ENCODE results near the gene FGF3. TPM values are rescaled to one million over a fixed set of nuclear protein-coding genes. Genes with fewer than 3 reads are reported as not detected.

FGF3 gene
- polyA plus RNA-seq, 1 of the 3 experiments (the other 2 are of a cell fraction) = not detected

DNA sequence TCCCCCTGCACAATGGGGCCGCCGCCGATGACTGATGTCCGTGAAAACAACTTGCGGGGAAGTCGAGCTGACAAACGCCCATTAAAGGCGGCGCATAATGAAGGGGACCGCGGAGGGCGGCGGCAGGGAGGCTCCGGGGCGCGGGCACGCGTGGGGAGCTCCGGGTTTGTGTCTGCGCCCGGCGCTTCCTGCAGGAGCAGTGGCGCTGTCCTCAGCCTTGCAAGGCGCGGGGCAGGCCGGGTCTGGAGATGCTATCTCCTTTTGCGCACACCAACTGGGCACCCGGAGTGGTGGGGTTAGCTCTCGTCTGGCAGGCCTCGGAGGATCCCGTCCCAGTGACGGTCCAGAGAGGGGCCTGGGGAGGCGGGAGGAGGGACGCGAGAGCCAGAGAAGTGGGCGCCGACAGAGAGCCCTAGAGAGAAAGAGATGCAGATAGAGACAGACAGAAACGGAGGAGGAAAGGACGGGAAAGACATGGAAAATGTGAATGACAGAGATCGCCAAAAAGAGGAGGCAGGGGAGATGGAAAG is 390 bp upstream of the FGF3 start:
- no peak overlapping the region for H2AFZ ChIP-seq (ENCODE audit: low read depth)
- no peaks in the 10 kb centered on the region; a peak in 1 of 4 replicates for H3K4me1 ChIP-seq (ENCODE audit: control insufficient read depth in 1 of 2, insufficient read depth in 2 of 2, low read depth in 1 of 2, low read length in 1 of 2)
- no peak overlapping the region for H3K4me3 ChIP-seq (ENCODE audit: low read depth in 2 of 2, low read length in 1 of 2)
- H3K27me3 ChIP-seq (ENCODE audit: insufficient read depth) = peaks cover 61% of the 10 kb centered on the region
- peak; percentile 81 for DNase-seq
- ChIA-PET CTCF (interaction anchor here (0.8 to 2.0 kb wide), 9 partner anchors 9 to 96 kb away, joined by 3 to 10 read pairs (median 3); partner anchors contain the start of gene FGF4), POLR2A (no interaction called here)
- no peaks in the 10 kb centered on the region for H3F3A ChIP-seq (replicated peaks; ENCODE audit: insufficient read depth)
- H3K4me2 ChIP-seq = no peak overlapping the region
- no peaks in the 10 kb centered on the region for H4K20me1 ChIP-seq (ENCODE audit: insufficient read depth)
- no peaks in the 10 kb centered on the region for H3K9me2 ChIP-seq
- peak; percentile 95 for TF ChIP-seq GATA2 (CRISPR knock-in tag; IDR thresholded peaks at IDR 0.05)
- TF ChIP-seq TEAD4 (IDR thresholded peaks at IDR 0.05; ENCODE audit: borderline replicate concordance, insufficient read depth) = no peak
- 4% methylated on average over 20 of the region's 40 CpGs for WGBS (ENCODE audit: low lambda C conversion rate)
- no peaks in the 10 kb centered on the region for H3K79me2 ChIP-seq (ENCODE audit: insufficient read depth)
- no peak overlapping the region for H3K9ac ChIP-seq
- H3K9me3 ChIP-seq = no peaks in the 10 kb centered on the region
- H3K36me3 ChIP-seq (replicated peaks in 1 of 2; ENCODE audit: control insufficient read depth in 1 of 2, insufficient read depth in 2 of 2, low read length in 1 of 2) = no peaks in the 10 kb centered on the region
- H3K27ac ChIP-seq (ENCODE audit: low read depth in 2 of 2, low read length in 1 of 2) = no peak overlapping the region

DNA sequence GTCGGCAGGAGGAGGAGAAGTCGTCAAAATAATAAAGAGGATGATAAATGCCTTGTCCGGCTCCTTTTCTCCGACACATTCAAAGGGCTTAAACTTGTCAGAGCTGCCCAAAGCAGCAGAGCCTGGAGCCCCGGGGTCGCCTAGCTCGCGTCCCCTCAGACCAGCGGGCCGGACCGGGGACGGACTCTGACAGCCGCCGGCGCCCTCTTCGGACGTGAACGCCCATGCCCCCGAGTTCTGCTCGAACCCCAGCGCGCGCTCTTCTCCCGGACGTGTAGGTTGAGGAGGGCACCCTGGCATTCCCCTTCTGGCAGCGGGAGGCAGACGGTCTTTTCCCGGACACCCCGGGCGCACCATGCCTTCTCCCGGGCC is 999 bp downstream of the FGF3 start:
- Histone ChIP-seq H3K9ac (no peak overlapping the region), H3K79me2 (ENCODE audit: insufficient read depth) (no peaks in the 10 kb centered on the region), H3K4me3 (ENCODE audit: low read depth in 2 of 2, low read length in 1 of 2) (no peak overlapping the region), H3K9me3 (no peaks in the 10 kb centered on the region), H3F3A (replicated peaks; ENCODE audit: insufficient read depth) (no peaks in the 10 kb centered on the region), H3K27me3 (ENCODE audit: insufficient read depth) (peaks cover 51% of the 10 kb centered on the region), H3K4me2 (no peak overlapping the region), H3K4me1 (ENCODE audit: control insufficient read depth in 1 of 2, insufficient read depth in 2 of 2, low read depth in 1 of 2, low read length in 1 of 2) (no peaks in the 10 kb centered on the region; a peak in 1 of 4 replicates), H3K9me2 (no peaks in the 10 kb centered on the region), H3K27ac (ENCODE audit: low read depth in 2 of 2, low read length in 1 of 2) (no peak overlapping the region), H4K20me1 (ENCODE audit: insufficient read depth) (no peaks in the 10 kb centered on the region), H3K36me3 (replicated peaks in 1 of 2; ENCODE audit: control insufficient read depth in 1 of 2, insufficient read depth in 2 of 2, low read length in 1 of 2) (no peaks in the 10 kb centered on the region), H2AFZ (ENCODE audit: low read depth) (no peak overlapping the region)
- WGBS (ENCODE audit: low lambda C conversion rate) = 0% methylated on average over 14 of the region's 31 CpGs
- CTCF ChIA-PET = interaction anchor here (1.2 to 1.5 kb wide), 3 partner anchors 17 to 94 kb away, joined by 3 to 6 read pairs (median 4); no protein-coding TSS in a partner anchor
- DNase-seq = no peak
- TF ChIP-seq POLR2AphosphoS5 (IDR thresholded peaks at IDR 0.05; ENCODE audit: low read depth, low read length) (no peak), TAF1 (IDR thresholded peaks at IDR 0.05; ENCODE audit: borderline replicate concordance, low read depth, low read length) (no peak), RFX5 (IDR thresholded peaks at IDR 0.05; ENCODE audit: low read length) (no peak), TEAD4 (IDR thresholded peaks at IDR 0.05; ENCODE audit: borderline replicate concordance, insufficient read depth) (no peak), FOSL2 (IDR thresholded peaks at IDR 0.05; ENCODE audit: borderline replicate concordance, low read depth) (no peak), RCOR1 (IDR thresholded peaks at IDR 0.05; ENCODE audit: low read length) (no peak), NRF1 (IDR thresholded peaks at IDR 0.05; ENCODE audit: low read depth, low read length) (no peak)
- TF ChIP-seq, protein P1, sequence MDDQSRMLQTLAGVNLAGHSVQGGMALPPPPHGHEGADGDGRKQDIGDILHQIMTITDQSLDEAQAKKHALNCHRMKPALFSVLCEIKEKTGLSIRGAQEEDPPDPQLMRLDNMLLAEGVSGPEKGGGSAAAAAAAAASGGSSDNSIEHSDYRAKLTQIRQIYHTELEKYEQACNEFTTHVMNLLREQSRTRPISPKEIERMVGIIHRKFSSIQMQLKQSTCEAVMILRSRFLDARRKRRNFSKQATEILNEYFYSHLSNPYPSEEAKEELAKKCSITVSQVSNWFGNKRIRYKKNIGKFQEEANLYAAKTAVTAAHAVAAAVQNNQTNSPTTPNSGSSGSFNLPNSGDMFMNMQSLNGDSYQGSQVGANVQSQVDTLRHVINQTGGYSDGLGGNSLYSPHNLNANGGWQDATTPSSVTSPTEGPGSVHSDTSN (IDR thresholded peaks at IDR 0.05) = no peak
- TF ChIP-seq, protein P2, sequence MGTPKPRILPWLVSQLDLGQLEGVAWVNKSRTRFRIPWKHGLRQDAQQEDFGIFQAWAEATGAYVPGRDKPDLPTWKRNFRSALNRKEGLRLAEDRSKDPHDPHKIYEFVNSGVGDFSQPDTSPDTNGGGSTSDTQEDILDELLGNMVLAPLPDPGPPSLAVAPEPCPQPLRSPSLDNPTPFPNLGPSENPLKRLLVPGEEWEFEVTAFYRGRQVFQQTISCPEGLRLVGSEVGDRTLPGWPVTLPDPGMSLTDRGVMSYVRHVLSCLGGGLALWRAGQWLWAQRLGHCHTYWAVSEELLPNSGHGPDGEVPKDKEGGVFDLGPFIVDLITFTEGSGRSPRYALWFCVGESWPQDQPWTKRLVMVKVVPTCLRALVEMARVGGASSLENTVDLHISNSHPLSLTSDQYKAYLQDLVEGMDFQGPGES (IDR thresholded peaks at IDR 0.05; ENCODE audit: low read depth, low read length) = no peak
- TF ChIP-seq, protein P3, sequence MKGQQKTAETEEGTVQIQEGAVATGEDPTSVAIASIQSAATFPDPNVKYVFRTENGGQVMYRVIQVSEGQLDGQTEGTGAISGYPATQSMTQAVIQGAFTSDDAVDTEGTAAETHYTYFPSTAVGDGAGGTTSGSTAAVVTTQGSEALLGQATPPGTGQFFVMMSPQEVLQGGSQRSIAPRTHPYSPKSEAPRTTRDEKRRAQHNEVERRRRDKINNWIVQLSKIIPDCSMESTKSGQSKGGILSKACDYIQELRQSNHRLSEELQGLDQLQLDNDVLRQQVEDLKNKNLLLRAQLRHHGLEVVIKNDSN (IDR thresholded peaks at IDR 0.05; ENCODE audit: borderline replicate concordance, low read depth) = no peak
- TF ChIP-seq, protein P4, sequence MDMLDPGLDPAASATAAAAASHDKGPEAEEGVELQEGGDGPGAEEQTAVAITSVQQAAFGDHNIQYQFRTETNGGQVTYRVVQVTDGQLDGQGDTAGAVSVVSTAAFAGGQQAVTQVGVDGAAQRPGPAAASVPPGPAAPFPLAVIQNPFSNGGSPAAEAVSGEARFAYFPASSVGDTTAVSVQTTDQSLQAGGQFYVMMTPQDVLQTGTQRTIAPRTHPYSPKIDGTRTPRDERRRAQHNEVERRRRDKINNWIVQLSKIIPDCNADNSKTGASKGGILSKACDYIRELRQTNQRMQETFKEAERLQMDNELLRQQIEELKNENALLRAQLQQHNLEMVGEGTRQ (IDR thresholded peaks at IDR 0.05; ENCODE audit: borderline replicate concordance, low read depth, low read length) = no peak
- POLR2A ChIA-PET = no interaction called here
